ENCODE results near the gene IQCF2. TPM values are rescaled to one million over a fixed set of nuclear protein-coding genes. Genes with fewer than 3 reads are reported as not detected.

The IQCF2 gene
- total RNA-seq (2014; rRNA removed; shearing (Covaris generic)) (not detected in 2 replicates), total RNA-seq (2022) (not detected in 2 replicates), Bru-seq, nascent RNA (not detected), BruChase-seq, experiment 1, labeled RNA remaining after a 6-hour chase (not detected), BruChase-seq, experiment 2, labeled RNA remaining after a 2-hour chase (not detected)
- long read RNA-seq, result 0 reads

DNA sequence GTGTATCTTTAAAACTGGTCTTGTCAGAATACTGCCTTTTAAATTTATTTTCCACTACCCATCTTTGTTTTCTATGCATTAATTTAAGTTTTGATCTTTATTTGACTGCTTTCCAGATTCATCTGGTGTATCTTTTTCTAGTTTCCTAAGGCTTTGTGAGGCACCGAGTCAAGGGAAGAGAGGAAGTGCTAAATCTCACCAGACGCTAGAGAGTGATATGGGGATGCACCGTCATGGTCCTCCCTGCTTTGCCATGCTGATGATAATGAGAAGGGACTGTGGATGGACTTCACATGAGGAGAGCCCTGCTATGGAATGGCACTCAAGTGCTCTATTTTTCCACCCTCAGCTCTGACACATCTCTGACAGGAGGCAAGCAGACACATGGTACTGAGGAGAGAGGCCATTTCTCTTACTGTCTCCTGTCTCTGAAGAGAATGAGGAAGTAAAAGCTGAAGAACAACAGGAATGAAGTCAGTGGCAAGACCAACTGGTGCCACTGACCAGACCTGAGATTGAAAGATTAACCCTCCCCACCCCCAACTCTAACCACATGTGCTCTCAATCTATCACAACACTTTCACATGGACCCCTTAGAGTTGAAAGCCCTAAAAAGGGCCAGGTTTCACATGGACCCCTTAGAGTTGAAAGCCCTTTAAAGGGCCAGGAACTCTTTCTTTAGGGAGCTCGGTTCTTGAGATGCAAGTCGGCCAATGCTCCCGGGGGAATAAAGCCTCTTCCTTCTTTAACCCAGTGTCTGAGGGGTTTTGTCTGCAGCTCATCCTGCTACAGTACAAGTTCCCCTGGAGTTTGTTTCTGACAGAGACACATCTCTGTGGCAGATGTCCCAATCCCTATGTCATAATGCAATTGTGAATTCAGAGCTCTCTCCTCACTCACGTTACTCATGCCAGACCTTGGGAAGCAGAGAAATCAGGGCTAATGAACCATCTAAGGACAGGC, at the start of gene IQCF2:
Gene IQCF2 (plus strand): TSS at position 913 of the 963 bp plus-strand sequence. CDS start 52 bp downstream, outside the sequence.
- DNase-seq (ENCODE audit: low spot score), result peak; percentile 14
- TF ChIP-seq, protein P1, sequence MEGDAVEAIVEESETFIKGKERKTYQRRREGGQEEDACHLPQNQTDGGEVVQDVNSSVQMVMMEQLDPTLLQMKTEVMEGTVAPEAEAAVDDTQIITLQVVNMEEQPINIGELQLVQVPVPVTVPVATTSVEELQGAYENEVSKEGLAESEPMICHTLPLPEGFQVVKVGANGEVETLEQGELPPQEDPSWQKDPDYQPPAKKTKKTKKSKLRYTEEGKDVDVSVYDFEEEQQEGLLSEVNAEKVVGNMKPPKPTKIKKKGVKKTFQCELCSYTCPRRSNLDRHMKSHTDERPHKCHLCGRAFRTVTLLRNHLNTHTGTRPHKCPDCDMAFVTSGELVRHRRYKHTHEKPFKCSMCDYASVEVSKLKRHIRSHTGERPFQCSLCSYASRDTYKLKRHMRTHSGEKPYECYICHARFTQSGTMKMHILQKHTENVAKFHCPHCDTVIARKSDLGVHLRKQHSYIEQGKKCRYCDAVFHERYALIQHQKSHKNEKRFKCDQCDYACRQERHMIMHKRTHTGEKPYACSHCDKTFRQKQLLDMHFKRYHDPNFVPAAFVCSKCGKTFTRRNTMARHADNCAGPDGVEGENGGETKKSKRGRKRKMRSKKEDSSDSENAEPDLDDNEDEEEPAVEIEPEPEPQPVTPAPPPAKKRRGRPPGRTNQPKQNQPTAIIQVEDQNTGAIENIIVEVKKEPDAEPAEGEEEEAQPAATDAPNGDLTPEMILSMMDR (conservative IDR thresholded peaks at IDR 0.05; ENCODE audit: low read length), result no peak
- TF ChIP-seq EZH2phosphoT487 (IDR thresholded peaks at IDR 0.05; ENCODE audit: borderline replicate concordance, low read depth, low read length), result no peak
- Histone ChIP-seq H3K4me3 (ENCODE audit: low read depth, low read length, poor library complexity, severe bottlenecking) (no peak within 1 kb of the TSS), H3K27ac (ENCODE audit: low read depth, low read length, poor library complexity, severe bottlenecking) (no peak within 1 kb of the TSS), H2AFZ (ENCODE audit: low read length) (peak within 1 kb of the TSS; percentile 68), H3K4me2 (ENCODE audit: low read length) (peak within 1 kb of the TSS; percentile 10; the same call in 1 of the 2 replicates), H3K9me2 (ENCODE audit: insufficient read depth, low read length) (no peaks in the 10 kb centered on the region), H3K79me2 (ENCODE audit: insufficient read depth, low read depth, low read length) (no peaks in the 10 kb centered on the region), H3K36me3 (ENCODE audit: insufficient read depth, low read length) (no peaks in the 10 kb centered on the region), H3K4me1 (ENCODE audit: insufficient read depth, low read length, poor library complexity, severe bottlenecking) (peaks cover 8% of the 10 kb centered on the region), H3K9me3 (ENCODE audit: low read length) (no peaks in the 10 kb centered on the region), H4K20me1 (ENCODE audit: insufficient read depth, low read length) (no peaks in the 10 kb centered on the region)
- intact Hi-C loops (cut with micrococcal nuclease; ENCODE audit: unreplicated experiment), result no loop called here
- ChIA-PET CTCF (ENCODE audit: unreplicated experiment) (no interaction called here), POLR2A (no interaction called here)
- BruUV-seq (replicated peaks), result no TSS peak

DNA sequence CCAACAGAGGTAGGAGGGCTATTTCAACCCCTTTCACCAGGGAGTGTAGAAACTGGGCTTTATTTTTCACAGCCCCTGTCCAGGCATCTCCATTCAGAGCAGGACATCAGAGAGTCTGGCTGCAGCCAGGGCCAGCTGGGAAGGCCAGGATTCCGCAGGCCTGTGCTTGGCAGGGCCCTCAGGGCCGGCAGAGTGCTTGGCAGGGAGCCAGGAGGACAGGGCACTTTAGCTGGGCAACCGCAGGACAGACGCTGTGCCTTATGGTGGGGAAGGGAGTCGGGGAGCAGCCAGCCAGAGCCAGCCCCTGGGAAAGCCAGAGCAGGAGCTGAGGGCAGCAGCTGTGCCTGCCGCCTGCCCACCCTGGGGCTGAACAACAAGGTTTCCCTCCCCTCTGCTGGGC, 47.9 kb upstream of the IQCF2 start:
- TF ChIP-seq, protein P1 (conservative IDR thresholded peaks at IDR 0.05; ENCODE audit: low read length), result no peak
- no peak for TF ChIP-seq EZH2phosphoT487 (IDR thresholded peaks at IDR 0.05; ENCODE audit: borderline replicate concordance, low read depth, low read length)
- POLR2A ChIA-PET, result no interaction called here
- Histone ChIP-seq H3K4me3 (ENCODE audit: low read depth, low read length, poor library complexity, severe bottlenecking) (no peak overlapping the region), H3K27ac (ENCODE audit: low read depth, low read length, poor library complexity, severe bottlenecking) (no peak overlapping the region), H3K36me3 (ENCODE audit: insufficient read depth, low read length) (no peaks in the 10 kb centered on the region), H3K4me1 (ENCODE audit: insufficient read depth, low read length, poor library complexity, severe bottlenecking) (no peaks in the 10 kb centered on the region), H3K9me2 (ENCODE audit: insufficient read depth, low read length) (no peaks in the 10 kb centered on the region), H4K20me1 (ENCODE audit: insufficient read depth, low read length) (no peaks in the 10 kb centered on the region), H2AFZ (ENCODE audit: low read length) (no peak overlapping the region), H3K4me2 (ENCODE audit: low read length) (no peak overlapping the region), H3K9me3 (ENCODE audit: low read length) (no peaks in the 10 kb centered on the region), H3K79me2 (ENCODE audit: insufficient read depth, low read depth, low read length) (no peaks in the 10 kb centered on the region)
- no TSS peak for BruUV-seq (replicated peaks)
- CTCF ChIA-PET (ENCODE audit: unreplicated experiment), result no interaction called here
- intact Hi-C loops (cut with micrococcal nuclease; ENCODE audit: unreplicated experiment), result no loop called here
- DNase-seq (ENCODE audit: low spot score), result no peak

DNA sequence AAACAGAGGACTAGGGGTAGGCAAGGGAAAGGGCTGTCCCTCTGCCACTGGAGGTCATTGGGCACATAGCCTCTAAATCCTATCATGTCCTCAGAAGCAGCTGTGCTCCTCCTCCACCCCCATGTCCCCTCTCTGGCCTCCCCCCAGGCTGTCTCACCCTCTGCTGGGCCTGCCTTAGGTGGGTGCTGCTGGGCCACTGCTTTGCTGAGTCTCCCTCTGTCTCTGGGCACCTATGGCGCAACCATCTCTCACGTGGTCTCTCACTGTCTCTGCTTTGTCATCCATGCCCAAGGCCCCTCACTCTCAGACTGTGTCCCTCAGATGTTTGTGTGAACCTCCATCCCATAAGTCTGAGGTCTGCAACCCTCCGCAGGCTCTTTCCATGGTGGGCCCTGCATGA, 47.4 kb upstream of the IQCF2 start:
- intact Hi-C loops (cut with micrococcal nuclease; ENCODE audit: unreplicated experiment), result no loop called here
- no peaks in the 10 kb centered on the region for H4K20me1 ChIP-seq (ENCODE audit: insufficient read depth, low read length)
- no peaks in the 10 kb centered on the region for H3K9me3 ChIP-seq (ENCODE audit: low read length)
- no peak overlapping the region for H3K27ac ChIP-seq (ENCODE audit: low read depth, low read length, poor library complexity, severe bottlenecking)
- H3K4me2 ChIP-seq (ENCODE audit: low read length), result no peak overlapping the region
- no peaks in the 10 kb centered on the region for H3K79me2 ChIP-seq (ENCODE audit: insufficient read depth, low read depth, low read length)
- H3K4me1 ChIP-seq (ENCODE audit: insufficient read depth, low read length, poor library complexity, severe bottlenecking), result no peaks in the 10 kb centered on the region
- CTCF ChIA-PET (ENCODE audit: unreplicated experiment), result no interaction called here
- no peak overlapping the region for H3K4me3 ChIP-seq (ENCODE audit: low read depth, low read length, poor library complexity, severe bottlenecking)
- no peaks in the 10 kb centered on the region for H3K9me2 ChIP-seq (ENCODE audit: insufficient read depth, low read length)
- POLR2A ChIA-PET, result no interaction called here
- no peaks in the 10 kb centered on the region for H3K36me3 ChIP-seq (ENCODE audit: insufficient read depth, low read length)
- TF ChIP-seq EZH2phosphoT487 (IDR thresholded peaks at IDR 0.05; ENCODE audit: borderline replicate concordance, low read depth, low read length), result no peak
- TF ChIP-seq, protein P1 (conservative IDR thresholded peaks at IDR 0.05; ENCODE audit: low read length), result no peak
- no peak overlapping the region for H2AFZ ChIP-seq (ENCODE audit: low read length)
- BruUV-seq (replicated peaks), result no TSS peak
- no peak for DNase-seq (ENCODE audit: low spot score)
